NCI-H187 (cell line): Measurements from ENCODE around the gene MFSD2A.
"Not testable (repeated sequence)": the region's sequence is repeated elsewhere in the genome, so short reads cannot be mapped to it uniquely, and the experiment has no call there.

Experiments used
- DNase-seq, 2 experiments: peaks; one replicate each; lab custom pipeline; 2025; lab: John Stamatoyannopoulos, UW

The MFSD2A gene

GRCh38 chr1:39969048-39969447 is 14.1 kb downstream of the MFSD2A start:
- no peak for DNase-seq

GRCh38 chr1:39969531-39970270 is 14.8 kb downstream of the MFSD2A start:
- DNase-seq, result no peak

DNA sequence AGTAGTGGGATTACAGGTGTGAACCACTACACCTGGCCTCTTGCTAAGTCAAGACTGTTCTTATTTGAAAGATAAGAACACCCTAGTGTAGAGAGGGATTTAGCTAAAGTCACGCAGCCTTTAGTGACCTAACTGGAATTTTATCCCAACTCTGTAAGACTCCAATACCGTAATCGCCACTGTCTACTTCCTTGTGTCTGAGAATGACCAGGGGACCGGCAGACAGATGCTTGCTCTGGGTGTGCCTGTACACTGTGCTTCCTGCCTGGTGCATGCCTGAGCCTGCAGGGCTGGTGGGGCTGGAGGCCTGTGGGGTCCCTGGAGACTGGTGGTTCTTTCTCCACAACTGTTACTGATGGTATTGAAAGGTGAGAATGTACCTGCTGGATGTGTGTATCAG is 15.3 kb downstream of the MFSD2A start:
- no peak for DNase-seq

GRCh38 chr1:39971138-39971537 is 16.2 kb downstream of the MFSD2A start:
- no peak for DNase-seq

DNA sequence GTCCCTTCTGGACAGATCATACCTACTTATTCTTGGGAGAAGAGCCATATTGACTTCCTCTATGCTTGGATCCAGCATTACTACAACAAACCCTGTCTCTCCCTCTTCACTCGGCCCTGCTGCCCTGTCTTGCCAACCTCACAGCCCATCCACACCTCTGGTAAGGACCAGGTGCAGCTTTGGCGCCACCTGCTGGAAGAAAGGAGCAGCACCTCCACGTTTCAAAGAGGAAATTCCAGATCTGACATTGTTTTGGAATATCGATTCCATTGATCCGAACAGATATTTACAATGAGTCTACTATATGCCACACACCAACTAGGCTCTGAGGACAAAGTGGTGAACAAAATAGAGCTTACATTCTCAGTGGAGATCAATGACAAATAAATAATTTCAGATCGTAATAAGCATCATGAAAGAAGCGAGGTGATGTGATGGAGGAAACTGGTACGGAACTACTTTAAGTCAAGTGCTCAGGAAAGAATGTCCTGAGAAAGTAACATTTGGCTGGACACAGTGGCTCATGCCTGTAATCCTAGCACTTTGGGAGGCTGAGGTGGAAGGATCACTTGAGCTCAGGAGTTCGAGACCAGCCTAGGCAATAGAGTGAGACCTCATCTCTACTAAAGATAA is 18.7 kb downstream of the MFSD2A start:
- DNase-seq, result peak; percentile 16 to 25

DNA sequence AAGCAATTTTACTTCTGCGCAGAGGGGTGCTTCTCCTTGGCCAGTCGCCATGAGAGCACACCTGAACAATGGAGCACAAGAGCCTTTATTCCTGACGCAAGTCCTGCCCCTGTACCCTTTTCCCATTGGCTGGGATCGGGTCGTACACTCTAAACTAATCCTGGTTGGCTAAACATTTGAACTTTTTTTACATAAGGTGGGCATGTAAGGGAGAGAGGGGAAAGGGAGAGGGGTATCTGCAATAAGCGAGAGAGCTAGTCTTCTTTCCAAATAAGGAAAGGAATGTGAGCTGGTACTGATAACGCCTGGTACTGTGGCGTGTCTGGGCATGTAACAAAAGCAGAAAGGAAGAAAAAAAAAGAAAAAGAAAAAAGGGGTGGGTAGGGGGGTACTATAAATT is 21.8 kb downstream of the MFSD2A start:
- DNase-seq, result no peak

DNA sequence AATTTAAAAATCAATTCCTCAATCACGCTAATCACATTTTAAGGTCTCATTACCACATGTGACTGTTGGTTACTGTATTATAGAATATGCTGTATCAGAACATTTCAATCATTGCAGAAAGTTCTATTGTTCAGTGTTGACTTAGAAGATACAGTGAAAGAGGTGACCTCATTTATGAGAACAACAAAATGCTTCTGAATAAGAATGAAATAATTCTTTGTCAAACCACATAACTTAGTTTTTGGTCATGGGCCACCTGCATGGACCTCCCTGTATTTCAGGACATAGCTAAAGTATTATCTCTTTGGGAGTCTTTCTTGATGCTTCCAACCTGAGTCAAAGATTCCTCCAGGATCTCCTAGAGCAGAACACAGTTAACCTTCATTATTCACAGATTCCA is 22.3 kb downstream of the MFSD2A start:
- DNase-seq, result no peak

DNA sequence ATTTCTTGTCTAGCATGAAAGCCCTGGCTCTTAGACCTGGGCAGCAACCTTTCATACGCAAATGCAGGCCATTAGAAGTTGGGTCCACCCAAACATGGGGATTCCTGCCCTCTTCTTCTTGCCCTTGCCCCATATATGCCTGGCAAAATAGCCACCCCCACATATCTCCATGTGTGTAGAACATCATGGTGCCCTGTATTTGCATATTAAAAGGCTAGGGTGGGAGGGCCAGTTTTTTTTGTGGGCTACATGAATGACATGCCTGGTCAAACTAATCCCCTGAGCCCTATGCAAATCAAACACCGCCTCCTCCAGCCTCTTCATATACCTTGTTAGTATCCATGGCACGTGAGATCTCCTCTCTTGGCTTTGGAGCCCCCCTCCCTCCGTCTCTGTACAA is 24.7 kb downstream of the MFSD2A start:
- DNase-seq, result no peak

DNA sequence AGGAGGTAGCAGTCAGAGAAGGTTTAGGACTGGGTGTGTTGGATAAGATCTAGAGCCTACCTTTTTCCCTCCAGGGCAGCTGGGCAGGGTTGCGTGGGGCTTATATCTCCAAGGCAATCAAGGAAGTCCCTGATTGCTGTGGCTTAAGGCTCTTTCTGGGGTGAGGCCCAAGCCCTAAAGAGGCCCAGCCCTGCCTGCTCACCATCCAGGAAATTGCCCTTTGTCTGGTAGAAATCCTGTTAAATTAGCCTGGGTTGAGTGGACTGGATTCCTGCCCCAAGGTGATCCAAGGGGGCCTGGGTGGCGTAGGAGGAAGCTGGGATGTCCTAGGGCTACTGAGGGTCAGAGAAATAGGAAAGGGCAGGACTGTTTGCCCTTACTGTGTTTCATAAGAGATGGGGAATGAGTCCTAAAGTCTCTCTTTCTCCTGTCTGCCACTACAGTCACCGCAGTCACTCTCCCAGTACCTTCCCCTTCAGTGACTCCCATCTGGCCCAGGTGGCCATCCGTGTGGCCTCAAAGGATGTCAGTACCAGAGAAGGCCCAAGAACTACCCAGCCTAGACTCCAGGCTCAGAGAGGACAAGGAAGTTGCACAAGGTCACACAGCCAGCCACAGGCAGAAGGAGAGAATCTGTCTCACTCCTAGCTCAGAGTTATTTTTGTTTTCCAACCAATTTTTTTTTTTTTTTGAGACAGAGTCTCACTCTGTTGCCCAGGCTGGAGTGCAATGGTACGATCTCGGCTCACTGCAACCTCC is 25.8 kb downstream of the MFSD2A start:
- DNase-seq, result no peak

- DNase-seq, result no peak
Observed at GRCh38 chr1:39981385-39981784, 26.4 kb downstream of the MFSD2A start.

DNA sequence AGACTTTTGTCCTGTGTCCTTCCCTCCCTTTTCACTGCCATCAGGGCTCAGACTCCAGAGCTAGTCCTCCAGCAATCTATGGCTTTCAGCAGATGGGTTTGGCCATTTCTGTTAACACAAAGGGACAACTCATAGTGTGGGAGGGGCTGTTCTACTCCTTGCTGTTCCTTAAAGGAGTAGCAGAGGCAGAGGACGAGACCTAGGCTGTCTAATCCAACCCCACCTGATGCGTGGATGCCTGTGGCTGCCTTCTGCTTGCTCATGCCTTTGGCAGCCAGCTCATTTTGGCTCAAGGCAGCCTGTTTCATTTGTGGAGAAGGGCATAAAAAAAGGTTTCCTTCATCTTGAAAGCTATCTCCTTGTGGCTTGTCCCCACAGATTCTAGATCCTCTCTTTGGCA is 27.0 kb downstream of the MFSD2A start:
- no peak for DNase-seq

DNA sequence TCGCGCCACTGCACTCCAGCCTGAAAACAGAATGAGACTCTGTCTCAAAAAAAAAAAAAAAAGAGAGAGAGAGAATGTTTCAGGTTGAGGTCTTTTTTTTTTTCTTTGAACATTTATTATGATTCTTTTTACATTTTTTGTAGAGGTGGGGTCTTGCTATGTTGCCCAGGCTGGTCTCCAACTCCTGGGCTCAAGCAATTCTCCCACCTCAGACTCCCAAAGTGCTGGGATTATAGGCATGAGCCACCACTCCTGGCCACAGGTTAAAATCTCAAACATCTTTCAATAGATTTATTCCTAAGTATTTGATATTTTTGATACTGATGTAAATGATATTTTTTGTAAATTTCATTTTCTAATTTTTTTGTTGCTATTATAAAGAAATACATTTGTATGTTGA is 29.5 kb downstream of the MFSD2A start:
- not testable (repeated sequence) for DNase-seq

DNA sequence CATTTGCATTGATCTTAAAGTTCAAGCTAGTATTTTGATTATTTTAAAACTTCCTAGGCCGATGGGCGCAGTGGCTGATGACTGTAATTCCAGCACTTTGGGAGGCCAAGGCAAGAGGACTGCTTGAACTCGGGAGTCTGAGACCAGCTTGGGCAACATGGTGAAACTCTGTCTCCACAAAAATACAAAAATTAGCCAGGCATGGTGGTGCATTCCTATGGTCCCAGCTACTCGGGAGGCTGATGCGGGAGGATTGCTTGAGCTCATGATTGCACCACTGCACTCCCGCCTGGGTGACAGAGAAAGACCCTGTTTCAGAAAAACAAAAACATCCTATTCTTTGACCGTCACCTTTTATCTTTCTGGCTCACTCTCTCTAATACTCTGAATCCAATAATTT is 30.0 kb downstream of the MFSD2A start:
- DNase-seq, result no peak

GRCh38 chr1:39987869-39988268 is 32.9 kb downstream of the MFSD2A start:
- no peak for DNase-seq

DNA sequence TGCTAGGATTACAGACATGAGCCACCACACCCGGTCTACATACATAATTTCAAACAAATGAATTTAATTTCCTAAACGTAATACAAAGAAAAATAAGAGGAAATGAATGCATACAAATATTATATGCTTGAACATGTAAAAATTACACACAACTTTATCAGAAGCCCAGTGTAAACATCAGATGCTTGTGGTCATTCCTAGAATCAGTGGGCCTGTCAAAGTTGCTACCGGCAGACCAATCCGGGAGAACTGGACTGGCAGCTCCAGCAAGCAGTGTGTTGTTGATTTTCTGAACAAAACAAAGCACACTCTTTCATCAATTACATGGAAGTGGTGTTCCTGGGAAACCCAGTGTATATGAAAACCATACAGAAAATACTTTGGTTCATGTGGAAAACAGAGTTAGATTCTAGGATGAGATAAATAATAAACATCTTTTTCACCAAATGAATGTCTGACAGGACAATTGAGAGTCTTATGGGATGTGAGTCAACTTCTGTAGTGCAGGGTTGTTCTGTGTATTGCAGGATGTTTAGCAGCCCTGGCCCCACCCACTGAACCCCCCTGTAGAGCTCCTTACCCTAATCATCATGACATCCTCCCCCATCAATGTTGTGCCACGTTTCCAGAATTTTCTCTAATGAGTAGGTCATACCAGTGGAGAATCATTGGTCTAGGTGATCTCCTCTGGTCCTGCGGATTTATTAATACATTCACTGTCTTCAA is 33.8 kb downstream of the MFSD2A start:
- DNase-seq, result no peak

DNA sequence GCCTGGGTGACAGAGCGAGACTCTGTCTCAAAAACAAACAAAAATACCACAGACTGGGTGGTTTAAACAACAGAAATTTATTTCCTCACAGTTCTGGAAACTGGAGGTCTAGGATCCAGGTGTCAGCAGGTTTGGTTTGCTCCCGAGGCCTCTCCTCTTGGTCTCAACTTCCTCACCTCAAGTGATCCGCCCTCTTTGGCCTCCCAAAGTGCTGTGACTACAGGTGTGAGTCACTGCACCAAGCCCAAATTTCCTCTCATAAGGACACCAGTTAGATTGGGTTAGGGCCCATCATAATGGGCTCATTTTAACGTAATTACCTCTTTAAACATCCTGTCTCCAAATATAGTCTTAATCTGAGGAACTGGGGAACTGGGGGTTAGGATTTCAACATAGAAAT is 35.5 kb downstream of the MFSD2A start:
- no peak for DNase-seq

GRCh38 chr1:39992234-39992633 is 37.3 kb downstream of the MFSD2A start:
- no peak for DNase-seq

DNA sequence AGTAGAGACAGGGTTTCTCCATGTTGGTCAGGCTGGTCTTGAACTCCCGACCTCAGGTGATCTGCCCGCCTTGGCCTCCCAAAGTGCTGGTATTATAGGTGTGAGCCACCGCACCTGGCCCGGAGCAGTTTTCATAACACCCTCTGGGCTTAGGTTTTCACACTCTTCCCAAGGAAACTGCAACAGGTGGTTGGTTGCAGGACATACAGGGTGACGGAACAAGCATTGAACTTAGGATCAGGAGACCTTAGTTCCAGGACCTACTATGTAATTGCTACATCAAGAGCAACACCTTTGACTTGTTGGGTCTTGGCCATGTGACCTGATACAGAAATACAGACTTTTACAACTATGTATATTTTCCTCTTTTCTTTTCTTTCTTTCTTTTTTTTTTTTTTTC is 37.9 kb downstream of the MFSD2A start:
- no peak for DNase-seq

DNA sequence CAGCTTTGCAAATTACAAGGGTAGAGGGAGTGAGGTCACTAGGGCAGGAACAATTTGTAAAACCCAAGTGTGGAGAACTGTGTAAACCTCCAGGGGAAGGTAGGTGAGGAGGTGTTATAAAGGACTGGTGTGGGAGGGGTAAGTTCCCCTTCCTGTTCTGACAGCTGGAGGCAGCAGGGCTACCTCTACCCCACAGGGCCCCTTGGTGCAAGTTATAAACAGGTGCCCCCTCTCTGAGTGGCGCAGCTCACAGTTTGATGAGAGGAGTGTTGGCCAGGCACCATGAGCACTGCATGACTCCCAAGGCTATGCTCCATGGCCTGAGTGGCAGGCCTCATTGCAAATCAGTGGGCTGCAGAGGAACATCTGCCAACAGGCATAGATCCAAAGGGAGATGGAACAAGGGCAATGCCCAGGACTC is 41.0 kb downstream of the MFSD2A start:
- DNase-seq, result no peak

- DNase-seq, result no peak
Observed at GRCh38 chr1:39996396-39997004, 41.6 kb downstream of the MFSD2A start.

- DNase-seq, result no peak
Observed at GRCh38 chr1:40001456-40001855, 46.5 kb downstream of the MFSD2A start.
